Embryonic facial prominence (tissue), 1 donor: ENCODE data around the gene GBA2.

Source experiments
- DNase-seq: peaks from one replicate; pipeline ENCODE4 v3.0.0-alpha.2; 2016; ENCODE audit errors: extremely low spot score

GBA2 gene

GRCh38 chr9:35717132-35717870, 31.7 kb downstream of the GBA2 start:
- no peak for DNase-seq

- no peak for DNase-seq
Observed at GRCh38 chr9:35716230-35716629, 32.8 kb downstream of the GBA2 start.

DNA sequence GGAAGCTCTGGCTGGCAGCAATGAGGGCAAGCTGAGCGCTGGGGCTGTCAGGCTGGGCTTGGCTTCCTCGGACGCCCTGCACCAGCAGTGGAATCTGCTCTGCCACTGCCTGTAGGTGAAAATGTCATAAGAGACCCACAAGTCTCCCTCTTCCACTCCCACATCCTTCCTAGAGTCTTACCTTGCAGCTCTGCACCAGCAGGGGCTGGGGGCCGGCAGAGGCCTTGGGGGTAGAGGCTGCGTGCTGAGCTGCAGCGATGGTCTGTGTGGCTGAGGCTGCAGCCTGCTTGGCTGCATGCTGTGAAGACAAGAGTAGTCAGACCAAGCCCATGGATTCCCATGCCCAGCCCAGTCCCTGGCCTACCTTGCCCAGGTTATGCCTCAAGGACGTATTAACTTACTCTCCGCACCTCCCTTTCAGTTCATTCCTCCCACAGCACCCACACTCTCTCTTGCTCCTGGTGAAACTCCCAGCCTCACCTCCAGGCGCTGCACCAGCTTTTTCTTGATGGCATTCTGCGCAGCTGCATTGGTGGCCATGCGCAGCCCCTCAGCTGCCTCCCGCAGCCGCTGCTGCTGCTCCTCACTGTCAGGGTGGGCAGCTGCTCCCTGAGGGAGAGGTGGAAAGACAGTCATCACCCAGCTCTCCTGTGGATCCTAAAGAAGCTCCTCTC, 34.3 kb downstream of the GBA2 start:
- no peak for DNase-seq

DNA sequence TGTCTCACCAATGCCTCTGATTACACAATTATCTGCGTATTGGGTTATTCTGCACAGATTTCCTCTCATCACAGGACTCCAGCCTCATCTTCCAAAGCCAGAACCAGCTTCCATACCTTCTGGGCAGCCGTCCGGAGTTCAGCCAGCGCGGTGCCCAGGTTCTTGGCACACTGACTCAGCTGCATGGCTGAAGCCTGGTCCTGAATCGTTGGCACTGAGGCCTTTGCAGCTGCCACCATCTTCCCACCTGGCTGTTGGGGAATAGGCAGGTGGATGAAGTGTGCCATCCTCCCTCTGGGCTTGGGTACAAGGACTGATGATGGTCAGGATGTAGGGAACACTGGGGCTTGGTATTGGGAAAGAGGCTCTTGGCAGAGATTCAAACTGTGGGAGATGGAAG, 34.9 kb downstream of the GBA2 start:
- no peak for DNase-seq

GRCh38 chr9:35713578-35713977, 35.5 kb downstream of the GBA2 start:
- no peak for DNase-seq

- DNase-seq, result no peak
Observed at GRCh38 chr9:35712762-35713400, 36.1 kb downstream of the GBA2 start.

GRCh38 chr9:35711501-35712428, 37.3 kb downstream of the GBA2 start:
- DNase-seq, result no peak

DNA sequence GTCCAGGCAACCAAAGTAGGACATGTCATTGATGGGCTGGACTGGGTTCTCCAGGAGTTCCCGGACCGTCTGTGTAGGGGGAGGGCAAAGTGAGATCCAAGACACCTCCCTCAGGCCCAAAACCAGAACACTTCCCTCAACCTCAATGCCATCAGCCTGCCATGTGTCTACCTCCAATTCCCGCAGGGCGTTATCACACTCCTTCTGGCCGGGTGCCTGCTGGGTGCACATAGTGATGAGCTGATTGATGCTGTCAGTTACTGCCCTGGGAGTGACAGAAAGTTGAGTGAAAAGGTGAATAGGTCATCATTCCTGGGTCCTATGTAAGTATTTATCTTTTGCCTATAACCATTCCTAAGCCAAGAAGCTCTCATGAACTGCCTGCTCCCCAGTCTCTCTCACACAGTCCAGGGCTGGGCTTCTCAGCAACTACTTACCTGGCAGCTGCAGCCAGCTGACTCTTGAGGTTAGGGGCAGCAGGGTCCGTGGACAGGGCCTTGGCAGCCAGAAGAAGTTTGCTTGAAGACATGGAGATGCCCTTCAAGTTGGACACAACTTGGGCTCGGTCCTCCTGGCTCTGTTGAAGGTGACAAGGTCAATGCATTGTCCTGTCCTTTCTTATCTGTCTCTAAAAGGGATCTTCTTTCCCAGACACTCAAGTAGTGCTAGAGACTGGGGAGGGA, 38.1 kb downstream of the GBA2 start:
- DNase-seq, result no peak

DNA sequence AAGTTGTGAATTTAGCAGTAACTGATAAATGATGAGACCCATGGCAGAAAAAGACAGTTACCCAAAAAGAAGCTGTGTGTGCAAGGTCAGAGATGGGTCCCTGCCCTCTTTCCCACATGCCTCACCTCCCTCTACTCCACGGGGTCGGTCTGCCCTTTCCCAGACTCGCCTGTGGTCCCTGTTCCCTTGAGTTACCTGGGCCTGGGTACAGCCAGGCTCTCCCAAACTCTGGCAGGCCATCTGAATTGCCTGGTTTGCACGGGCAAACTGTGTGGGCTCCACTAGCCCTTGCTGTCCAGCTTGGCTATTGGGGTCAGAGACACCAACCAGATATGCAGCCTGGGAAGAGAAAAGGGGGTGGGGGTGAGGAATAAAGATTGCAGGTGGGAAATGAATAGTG, 40.9 kb downstream of the GBA2 start:
- DNase-seq, result no peak

GRCh38 chr9:35706951-35707350, 42.1 kb downstream of the GBA2 start:
- no peak for DNase-seq

DNA sequence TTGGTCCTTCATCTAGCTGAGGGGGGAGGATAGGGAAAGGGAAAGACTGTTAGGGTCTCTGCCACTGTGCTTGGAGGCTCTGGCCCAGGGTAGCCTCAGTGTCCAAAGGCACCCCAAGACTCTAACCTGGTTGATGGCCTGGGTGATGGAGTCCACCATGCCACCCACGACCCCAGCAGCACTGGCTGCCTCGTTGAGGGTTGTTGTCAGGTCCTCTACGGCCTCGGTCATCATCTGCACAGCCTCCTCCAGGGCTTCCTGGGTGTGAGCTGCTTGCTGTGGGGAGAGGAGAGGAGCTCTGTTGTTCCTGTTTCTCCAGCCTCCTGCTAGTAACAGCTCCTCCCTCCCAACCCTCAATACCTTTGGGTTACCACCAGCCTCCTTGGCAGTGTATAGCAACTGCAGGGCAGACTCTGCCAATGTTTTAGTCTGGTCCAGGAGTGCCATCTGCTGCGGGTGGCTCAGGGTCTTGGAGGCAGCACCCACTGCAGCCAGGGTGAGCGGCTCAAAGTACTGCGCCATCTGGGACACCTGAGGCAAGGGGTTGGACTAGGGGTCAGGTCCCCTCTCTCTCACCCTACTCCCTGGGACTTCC, 43.1 kb downstream of the GBA2 start:
- no peak for DNase-seq

GRCh38 chr9:35705372-35705771, 43.7 kb downstream of the GBA2 start:
- no peak for DNase-seq

GRCh38 chr9:35703906-35704672, 44.9 kb downstream of the GBA2 start:
- DNase-seq, result no peak

DNA sequence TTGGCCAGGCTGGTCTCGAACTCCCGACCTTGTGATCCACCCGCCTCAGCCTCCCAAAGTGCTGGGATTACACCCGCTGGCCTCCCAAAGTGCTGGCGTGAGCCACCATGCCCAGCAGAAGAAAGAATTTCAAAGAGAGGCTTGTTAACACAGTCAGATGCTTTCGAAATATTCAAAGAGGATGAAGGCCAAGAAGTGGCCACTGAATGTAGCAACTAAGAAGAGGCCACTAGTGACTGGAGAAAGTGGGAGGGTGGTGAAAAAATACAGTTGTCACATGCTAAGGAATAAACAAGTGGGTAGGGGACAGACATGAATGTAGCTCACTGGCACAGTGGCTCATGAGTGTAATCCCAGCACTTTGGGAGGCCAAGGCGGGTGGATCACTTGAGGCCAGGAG, 46.3 kb downstream of the GBA2 start:
- no peak for DNase-seq

GRCh38 chr9:35700942-35701341, 48.1 kb downstream of the GBA2 start:
- DNase-seq, result no peak

- DNase-seq, result no peak
Observed at GRCh38 chr9:35700031-35700430, 49.0 kb downstream of the GBA2 start.

DNA sequence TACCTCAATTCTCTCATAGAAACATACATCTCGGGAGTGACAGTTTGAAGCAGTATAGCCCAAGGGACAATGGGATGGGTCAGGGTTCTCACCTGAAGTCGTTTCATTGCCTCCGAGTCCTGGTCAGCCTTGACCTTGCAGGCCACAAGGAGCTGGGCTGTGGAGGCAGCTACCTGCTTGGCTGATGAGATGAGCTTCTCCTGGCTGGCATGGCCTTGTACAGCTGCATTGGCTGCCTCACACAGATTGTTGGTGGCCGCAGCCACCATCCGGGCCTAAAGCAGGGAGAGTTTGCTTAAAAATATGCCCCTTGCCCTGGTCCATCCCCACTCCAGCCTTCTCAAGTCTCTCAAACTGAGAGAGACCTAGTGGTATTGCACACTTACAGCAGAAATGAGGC, 50.8 kb downstream of the GBA2 start:
- no peak for DNase-seq

DNA sequence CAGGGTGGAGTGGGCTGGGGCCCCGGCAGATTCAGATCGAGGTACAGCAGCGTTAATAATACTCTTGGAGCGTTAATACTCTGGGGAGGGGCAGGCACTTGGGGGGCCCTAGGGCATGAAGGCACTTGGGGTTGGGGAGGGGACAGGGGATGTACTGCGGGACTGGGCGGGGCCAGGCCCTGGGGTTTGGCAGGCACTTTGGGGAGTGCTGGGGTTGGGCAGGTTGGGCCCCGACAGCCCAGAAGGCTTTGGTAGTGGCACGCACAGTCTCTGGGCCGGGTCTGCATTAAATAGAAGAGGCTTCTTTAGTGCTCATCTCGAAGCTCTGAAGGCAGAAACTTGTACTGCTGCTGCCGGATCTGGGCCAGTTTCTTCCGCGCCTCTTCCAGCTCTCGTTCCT, 51.5 kb downstream of the GBA2 start:
- no peak for DNase-seq

DNA sequence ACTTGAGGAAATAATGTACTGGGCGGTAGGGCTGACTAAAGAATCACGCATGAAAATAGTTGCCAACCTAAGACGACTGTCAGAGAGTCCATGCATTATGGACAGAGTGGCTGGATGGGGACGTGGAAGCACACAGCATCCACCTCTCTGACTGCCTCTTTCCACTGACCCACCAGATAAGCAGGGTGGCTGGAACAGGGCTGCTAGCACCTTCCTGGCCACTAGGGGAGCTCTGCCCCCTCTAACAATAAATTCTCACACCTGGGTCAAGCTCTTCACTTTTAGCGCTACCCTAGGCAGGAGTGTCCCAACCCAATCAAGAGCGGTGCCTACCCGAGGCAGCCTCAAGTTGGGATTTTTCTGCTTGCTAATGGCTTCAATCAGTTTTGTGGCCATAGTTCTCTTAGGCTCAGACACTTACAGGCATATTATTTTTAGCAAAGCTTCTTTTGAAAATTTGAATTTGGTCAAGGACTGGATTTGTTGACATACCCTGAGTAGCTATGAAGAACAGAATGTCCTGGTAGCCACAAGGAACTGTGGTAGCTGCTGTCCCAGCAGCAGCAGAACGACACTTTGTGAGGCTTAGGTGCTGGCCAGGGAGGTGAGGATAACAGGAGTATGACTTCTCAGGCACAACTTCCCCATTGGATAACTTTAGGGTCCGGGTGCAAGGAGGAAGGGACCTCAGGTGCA, 52.4 kb downstream of the GBA2 start:
- DNase-seq, result no peak

GRCh38 chr9:35695943-35696401, 53.1 kb downstream of the GBA2 start:
- DNase-seq, result no peak
